Activated CD4-positive, alpha-beta T cell treated with anti-CD3 and anti-CD28 coated beads for 4 hours (primary cell): Measurements from ENCODE around the gene SNAP29.
"Not testable (repeated sequence)": the region's sequence is repeated elsewhere in the genome, so short reads cannot be mapped to it uniquely, and the experiment has no call there.

Experiments
- DNase-seq, 2 donors: peaks; one replicate each; pipeline ENCODE4 v3.0.0-alpha.2; 2020

The SNAP29 gene

DNA sequence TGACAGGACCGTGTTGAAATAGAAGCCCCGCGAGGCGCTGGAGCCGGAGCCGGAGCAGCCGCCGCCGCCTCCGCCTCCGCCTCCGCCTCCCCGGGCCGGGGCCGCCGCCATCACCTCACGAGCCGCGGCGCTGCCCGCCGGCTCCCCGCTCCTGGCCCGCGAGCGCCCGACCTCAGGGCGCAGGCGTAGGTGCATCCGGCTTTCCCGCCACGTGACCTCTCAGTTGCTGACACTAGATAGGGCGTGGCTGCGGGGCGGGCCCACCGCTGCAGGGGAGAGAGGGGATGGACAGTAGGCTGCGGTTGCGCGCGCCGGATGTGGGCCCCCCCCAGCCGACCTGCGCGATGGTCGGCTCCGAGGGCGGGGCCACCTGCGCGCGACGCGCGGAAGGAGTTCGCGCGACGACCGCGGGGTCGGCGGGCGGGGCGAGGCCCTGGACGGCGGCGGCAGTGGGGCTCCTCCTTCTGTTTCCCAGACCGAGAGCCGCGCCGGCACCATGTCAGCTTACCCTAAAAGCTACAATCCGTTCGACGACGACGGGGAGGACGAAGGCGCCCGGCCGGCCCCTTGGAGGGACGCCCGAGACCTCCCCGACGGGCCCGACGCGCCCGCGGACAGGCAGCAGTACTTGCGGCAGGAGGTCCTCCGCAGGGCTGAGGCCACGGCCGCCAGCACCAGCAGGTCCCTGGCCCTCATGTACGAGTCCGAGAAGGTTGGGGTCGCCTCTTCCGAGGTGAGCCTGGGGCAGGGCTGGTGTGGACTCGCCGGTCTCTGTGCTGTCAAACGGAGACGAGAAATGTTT is at the start of gene SNAP29, which contains the start of gene PI4KA:
Gene SNAP29 (plus strand): TSS at position 393 of the 802 bp plus-strand sequence. CDS start 104 bp downstream, at position 497.
Gene PI4KA (minus strand): TSS at position 197 of the 802 bp plus-strand sequence. CDS start 86 bp downstream, at position 111.
- DNase-seq, result peak; percentile 95 to 97

DNA sequence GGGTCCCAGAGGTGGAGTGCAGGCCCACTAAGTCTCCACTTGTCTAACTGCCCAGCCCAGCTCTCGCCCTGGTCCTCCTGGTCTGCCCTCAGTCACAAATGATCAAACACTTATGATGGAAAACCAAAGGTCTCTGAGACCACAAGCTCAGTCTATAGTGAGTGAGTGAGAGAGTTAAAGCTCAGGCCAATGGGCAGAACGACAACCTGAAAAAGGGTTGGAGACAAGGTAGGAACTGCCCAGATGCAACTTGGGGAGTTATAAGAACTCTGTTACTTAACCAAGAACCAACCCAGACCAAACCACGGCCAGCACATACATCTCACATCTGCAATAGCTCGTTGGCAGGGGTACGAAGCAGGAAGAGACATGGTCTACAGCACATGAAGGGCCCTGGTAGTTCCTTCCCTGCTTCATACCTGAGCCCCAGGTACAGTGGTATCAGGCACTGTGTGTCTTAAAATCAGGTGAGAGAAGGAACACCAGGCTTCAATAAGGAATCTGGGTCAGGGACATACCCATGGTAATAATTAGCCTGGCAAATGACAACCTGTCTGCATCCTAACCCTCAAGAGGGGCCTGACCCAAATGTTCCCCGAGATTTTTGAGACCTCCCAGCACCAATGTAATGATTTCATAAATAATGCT is 49.1 kb upstream of the SNAP29 start:
- no peak for DNase-seq

DNA sequence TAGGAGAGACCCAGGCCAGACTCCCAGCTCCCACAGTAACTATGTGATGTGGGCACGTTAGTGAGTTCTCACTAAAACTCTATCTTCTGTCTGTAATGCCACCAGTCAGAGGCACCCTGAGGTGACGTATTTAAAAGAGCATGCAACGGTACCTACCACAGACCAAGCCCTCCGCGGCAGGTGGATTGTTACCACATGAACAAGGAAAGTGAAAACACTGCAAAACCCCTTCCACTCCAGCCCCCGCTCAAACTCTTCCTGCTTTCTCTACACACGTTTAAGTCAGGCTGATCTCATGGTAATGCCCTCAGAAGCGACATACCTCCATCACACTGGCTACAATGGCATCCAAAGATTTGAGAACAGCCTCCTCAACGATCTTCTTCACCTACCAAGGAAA is 48.2 kb upstream of the SNAP29 start:
- no peak for DNase-seq

DNA sequence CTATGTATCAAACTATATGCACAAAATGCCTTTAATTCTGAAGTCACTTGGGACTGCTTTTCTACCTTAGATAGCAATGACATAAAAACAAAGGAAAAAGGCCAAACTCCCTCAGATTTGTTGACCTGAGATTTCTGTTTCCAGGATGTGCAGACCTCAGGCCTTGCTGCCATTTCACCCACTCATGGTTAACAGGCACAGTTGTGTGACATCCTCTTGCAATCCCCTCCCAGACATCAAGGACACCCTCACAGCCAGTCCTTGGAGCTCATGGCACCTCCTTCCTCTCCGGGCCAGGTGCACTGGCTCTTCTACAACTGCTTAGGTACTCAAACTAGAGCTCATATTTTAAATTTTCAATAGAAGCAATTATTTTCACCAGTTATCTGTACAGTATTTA is 47.6 kb upstream of the SNAP29 start:
- DNase-seq, result no peak

DNA sequence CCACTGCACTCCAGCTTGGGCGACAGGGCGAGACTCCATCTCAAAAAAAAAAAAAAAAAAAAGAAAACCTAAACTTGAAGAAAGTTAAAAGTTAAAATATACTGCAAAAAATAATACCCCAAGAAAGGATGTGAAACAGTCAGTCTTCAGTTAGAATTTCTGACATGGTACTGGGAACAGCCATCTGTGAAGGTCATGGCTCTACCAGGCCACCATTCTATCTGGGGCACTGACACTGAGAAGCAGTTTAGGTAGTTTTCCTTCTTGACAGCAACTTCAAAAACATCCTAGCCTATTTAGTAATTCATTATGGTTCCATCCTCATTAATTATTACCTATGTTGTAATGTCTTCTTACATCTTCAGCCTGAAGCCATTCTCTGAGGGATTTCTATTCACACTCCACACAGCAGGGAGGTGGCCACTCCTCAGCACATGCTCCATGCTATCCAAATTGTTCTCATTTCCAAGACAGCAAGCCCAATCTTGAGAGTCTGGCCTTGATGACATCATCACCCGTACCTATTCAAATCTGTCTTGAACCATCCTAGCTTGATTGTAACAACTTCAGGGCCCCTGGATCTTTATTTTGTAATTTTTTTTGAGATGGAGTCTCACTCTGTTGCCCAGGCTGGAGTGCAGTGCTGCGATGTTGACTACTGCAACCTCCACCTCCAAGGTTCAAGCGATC is 46.7 kb upstream of the SNAP29 start:
- DNase-seq, result no peak

DNA sequence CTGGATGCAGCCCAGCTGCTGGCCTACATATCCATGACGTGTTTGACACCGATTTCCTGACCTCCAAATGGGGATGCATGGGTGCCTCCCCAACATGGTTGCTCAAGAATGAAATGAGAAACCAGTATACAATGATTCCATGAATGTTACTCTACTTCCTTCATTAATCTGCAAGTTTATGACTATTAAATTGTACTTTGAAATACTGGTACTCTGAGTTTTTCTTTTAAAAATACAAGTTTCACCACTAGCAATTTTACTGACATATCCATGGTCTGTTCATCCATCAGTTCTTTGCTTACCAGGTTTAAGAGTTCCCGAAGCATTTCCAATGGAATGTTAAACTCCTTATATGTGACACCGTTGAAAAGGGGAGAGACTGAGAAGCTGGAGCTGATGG is 45.8 kb upstream of the SNAP29 start:
- DNase-seq, result no peak

DNA sequence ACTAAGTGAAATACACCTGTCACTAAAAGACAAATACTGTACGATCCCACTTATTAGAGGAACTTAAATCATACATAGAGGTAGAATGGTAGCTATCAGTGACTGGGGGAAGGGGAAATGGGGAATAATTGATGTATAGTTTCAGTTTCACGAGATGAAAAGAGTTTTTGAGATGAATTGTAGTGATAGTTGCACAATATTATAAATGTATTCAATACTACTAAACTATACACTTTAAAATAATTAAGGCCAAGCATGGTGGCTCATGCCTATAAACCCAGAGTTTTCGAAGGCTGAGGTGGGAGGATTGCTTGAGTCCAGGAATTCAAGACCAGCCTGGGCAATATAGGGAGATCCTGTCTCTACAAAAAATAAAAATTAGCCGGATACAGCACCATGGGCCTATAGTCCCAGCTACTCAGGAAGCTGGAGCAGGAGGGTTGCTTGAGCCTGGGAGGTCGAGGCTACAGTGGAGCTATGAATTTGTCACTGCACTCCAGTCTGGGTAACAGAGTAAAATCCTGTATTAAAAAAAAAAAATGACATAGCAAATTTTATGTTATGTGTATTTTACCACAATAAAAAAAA is 44.5 kb upstream of the SNAP29 start:
- DNase-seq, result no peak

DNA sequence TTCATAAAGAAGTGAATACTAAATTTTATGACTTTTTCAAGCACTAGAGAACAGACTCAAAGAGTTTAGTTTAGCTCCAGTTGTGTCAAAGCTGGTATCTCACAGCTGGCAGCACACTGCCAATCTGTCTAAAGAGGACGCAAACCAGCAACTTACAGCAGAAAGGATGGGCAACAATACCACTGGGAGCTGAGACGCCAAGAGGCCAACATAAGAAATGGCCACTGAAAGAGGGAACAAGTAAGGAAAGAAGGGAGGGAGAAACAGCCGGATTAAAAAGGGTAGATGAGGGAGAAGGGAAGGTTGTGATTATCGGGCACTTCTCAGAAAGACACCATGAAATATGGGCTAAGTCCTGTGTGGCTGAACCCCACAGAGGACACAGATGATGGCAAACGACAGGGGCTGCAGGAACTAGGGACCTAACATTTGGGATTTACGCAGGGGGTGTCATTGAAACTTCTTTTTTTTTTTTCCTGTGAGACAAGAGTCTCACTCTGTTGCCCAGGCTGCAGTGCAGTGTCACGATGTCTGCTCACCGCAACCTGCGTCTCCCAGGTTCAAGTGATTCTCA is 43.2 kb upstream of the SNAP29 start:
- no peak for DNase-seq

DNA sequence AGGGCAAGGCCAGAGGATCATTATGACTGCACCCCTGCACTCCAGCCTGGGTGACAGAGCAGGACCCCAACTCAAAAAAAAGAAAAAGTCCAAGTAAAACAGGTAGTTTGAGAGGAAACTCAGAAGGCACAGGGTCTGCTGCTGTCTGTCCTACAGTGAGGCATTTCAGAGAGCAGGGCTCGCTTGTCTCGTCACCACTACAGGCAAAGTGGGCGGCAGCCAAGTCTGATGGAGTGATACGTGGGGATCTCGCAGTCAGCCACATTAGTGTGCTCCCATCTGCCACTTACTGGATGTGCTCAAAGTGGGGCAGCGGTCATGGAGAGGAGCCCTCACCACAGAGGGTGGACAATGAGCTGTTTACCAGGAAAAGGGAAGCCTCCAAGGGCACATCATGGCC is 42.2 kb upstream of the SNAP29 start:
- no peak for DNase-seq

DNA sequence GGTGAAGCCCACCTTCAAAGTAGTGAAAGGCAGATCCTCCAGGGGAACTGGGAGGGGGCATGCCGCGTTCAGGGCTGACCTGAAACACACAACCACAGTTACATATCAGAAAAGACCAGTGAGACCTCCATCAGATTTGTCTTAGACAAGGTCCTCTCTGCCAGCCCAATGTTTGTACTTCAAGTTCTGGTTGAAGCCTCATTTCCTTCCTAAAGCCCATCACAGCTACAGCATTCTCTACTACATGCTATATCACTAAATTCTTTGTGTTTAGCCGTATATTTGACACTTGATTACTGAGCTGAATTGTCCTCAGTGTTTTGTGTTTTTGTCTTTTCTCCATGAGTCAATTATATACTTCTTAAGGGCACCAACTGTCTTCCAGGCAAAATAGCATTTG is 40.3 kb upstream of the SNAP29 start:
- no peak for DNase-seq

DNA sequence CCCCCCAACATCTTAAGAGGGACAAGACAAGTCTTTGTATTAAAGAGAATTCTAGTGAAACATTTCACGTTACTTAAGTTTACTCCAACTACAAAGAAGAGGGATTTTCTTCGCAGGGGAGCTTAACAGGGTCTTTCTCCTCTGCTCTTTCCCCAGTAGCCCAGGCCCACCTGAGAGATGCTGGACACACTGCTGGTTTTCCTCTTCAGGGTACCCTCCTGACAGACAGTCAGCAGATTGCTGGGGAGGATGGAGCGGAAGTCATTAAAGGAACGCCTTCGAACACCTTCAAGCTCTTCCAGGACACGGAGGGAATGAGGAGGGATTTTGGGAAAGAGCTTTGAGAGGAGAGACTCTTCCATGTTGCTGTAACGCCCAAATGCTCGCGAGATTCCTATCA is 39.3 kb upstream of the SNAP29 start:
- DNase-seq, result no peak

DNA sequence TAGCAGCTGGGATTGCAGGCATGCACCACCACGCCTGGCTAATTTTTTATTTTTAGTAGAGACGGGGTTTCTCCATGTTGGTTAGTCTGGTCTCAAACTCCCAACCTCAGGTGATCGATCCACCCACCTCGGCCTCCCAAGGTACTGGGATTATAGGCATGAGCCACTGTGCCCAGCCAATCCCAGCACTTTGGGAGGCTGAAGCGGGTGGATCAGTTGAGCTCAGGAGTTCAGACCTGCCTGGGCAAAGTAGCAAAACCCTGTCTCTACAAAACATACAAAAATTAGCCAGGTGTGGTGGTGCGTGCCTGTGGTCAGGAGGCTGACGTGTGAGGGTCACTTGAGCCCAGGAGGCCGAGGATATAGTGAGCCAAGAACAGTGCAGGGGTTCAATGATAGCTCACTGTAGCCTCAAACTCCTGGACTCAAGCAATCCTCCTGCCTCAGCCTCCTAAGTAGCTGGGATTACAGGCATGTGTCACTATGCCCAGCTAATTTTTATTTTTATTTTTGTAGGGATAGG is 37.0 kb upstream of the SNAP29 start:
- DNase-seq, result not testable (repeated sequence)

DNA sequence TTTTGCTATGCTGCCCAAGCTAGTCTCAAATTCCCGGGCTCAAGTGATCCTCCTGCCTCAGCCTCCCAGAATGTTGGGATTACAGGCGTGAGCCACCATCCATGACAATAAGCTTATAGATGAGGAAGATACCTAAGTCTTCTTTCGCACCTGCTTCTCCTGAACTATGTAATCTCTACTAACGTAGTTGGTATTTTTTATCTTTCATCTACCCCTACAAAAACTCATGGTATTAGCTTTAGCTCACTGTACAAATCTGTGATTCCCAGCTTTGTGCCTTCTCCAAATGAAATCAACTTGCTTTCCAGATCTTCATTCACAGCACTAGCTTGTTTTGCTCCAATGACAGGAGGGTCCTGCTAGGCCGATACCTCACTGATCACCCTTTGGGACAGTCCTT is 36.6 kb upstream of the SNAP29 start:
- DNase-seq, result no peak

DNA sequence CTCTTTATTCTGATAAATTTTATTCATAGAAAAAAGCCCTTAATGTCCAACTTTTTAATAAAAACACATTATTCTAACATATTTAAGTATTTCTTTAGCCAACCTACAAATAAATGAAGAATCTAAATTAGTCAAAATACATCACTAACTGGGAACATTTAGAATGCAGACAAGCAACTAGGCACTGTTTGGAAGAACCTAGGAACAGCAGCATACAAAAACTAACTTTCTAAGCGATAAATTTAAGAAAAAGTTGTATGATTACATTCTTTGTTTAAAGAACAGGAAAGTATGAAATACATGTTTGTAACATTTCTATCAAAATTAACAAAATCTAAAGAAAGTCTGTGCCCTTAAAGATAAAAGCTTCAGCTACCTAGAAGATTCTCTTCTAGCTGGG is 35.5 kb upstream of the SNAP29 start:
- DNase-seq, result no peak

DNA sequence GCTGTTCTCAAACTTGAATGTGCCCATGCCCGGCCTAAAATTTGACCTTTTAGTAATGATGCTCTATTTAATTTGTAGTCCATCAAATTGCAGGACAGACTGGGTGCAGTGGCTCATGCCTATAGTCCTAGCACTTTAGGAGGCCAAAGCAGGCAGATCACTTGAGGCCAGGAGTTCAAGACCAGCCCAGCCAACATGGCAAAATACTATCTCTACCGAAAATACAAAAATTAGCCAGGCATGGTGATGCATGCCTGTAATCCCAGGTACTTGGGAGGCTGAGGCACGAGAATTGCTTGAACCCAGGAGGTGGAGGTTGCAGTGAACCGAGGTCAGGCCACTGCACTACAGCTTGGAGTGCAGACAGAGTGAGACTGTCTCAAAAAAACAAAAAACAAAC is 33.6 kb upstream of the SNAP29 start:
- not testable (repeated sequence) for DNase-seq

DNA sequence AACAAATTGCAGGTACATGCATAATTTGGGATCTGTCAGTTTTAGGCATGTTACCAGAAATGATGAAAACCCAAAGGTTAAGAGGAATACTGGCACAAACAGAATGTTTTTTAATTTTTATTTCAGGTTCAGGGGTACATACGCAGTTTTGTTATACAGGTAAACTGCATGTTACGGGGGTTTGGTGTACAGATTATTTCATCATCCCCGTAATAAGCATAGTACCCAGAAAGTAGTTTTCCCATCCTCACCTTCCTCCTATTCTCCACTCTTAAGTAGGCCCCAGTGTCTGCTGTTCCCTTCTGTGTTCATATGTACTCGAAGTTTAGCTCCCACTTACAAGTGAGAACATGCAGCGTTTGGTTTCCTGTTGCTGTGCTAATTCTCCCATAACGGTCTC is 33.2 kb upstream of the SNAP29 start:
- DNase-seq, result no peak

DNA sequence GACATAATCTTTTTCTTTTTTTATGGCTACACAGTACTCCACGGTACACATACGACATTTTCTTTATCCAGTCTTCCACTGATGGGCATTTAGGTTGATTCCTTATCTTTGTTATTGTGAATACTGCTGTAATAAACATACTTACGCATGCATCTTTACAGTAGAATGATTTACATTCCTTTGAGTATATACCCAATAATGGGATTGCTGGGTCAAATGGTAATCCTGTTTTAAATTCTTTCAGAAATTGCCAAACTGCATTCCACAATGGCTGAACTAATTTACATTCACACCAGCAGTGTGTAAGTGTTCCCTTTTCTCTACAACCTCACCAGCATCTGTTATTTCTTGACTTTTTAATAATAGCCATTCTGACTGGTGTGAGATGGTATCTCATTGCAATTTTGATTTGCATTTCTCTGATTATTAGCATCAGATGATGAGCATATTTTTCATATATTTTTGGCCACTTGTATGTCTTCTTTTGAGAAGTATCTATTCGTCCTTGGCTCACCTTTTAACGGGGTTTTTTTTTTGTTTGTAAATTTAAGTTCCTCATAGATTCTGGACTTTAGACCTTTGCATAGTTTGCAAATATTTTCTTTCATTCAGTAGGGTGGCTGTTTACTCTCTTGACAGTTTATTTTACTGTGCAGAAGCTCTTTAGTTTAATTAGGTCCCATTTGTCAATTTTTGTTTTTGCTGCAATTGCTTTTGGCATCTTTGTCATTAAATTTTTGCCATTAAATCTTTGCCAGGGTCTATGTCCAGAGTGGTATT is 32.2 kb upstream of the SNAP29 start:
- not testable (repeated sequence) for DNase-seq

DNA sequence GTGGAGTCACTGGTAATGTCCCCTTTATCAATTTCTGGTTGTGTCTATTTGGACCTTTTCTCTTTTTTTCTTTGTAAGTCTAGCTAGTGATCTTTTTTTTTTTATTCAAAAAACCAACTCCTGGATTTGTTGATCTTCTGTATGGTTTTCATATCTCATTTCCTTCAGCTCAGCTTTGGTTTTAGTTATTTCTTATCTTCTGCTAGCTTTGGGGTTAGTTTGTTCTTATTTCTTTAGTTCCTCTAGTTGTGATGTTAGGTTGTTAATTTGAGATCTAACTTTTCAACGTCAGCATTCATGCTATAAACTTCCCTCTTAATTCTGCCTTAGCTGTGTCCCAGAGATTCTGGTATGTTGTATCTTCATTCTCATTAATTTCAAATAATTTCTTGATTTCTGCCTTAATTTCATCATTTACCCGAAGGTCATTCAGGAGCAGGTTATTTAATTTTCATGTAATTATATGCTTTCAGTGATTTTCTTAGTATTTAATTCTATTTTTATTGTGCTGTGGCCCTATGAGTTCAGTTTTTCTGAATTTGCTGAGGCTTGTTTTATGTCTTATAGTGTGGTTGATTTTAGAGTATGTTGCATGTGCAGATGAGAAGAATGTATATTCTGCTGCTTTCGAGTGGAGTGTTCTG is 29.2 kb upstream of the SNAP29 start:
- DNase-seq, result no peak

DNA sequence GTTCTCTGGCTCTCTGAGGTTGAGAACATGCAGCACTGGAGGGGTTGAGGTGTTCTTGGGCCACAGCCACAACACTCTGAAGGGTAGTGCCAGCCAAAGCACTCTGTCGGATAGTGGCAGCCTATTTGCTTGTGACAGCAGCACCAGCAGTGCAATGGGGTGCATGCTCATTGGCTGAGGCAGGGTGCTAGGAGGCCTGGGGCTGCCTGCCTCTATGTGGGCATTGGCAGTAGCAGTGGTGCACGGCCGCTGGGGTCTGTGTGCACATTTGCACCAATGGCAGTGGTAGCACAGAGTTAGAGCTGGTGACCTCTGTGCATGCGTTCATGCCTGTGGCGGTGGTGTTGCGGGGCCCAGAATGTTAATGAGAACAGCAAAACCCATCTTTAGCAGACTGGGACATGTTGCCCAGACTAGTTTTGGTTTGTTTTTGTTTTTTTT is 25.6 kb upstream of the SNAP29 start:
- DNase-seq, result no peak

DNA sequence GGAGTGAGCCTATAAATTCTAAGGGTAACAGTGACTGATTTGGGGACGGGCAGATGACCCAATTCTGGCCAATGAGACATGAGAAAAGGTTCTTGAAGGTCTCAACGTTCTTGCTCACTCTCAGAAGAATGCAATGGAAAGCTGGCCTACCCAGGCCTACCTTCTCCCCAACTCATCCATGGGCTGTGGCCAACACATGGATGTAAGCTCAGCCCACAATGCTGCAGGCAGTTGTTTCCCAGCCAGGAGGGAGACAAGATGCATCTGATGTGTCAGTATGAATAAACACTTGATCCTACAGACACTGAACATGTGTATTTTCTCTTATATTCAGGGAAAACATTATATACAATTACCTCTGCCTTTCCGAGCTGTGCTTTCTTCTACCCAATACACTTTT is 24.6 kb upstream of the SNAP29 start:
- no peak for DNase-seq

DNA sequence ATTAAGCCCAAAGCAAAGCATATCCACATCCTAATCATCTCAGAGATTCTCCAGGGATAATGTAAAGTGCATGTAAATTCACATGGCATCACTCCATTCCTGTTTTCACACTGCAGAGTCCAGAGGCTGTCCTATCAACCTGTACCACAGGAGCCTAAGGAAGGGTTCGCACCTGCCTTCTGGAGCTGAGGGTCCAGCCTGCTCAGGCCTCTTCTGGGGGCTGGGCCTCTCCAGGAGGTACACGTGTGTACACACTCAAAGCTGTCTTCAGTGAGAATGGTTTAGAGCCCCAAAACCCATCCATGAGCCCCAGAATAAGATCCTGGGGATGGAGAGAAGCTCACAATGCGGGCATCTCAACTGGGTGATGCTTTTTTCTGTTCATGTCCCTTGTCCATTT is 24.1 kb upstream of the SNAP29 start:
- DNase-seq, result no peak
